IMR-90 (cell line): ENCODE results near the gene SLC16A2.
"Not testable (repeated sequence)": the region's sequence is repeated elsewhere in the genome, so short reads cannot be mapped to it uniquely, and the experiment has no call there.

ENCODE experiments used
- BHLHE40 ChIP-seq: fragments of 150-350 bp; IDR thresholded peaks from 2 replicates; pipeline ENCODE4 v1.6.1; 2016; ENCODE audit warnings: mild to moderate bottlenecking, low read depth, low read length
- CTCF ChIP-seq: conservative IDR thresholded peaks from 2 replicates; pipeline ENCODE4 v1.5.1; 2012; ENCODE audit warnings: mild to moderate bottlenecking, low read depth, low read length, improper control_type of control experiment
- FOS ChIP-seq: fragments of 150-350 bp; IDR thresholded peaks from 2 replicates; pipeline ENCODE4 v1.6.1; 2016; ENCODE audit warnings: low read depth, low read length
- MAFK ChIP-seq: IDR thresholded peaks from 2 replicates; pipeline ENCODE4 v1.6.1; 2012; ENCODE audit warnings: low read depth, low read length, improper control_type of control experiment
- POLR2A ChIP-seq: IDR thresholded peaks from 2 replicates; pipeline ENCODE4 v1.6.1; 2012; ENCODE audit warnings: mild to moderate bottlenecking, low read depth, low read length
- RAD21 ChIP-seq: IDR thresholded peaks from 2 replicates; pipeline ENCODE4 v1.6.1; 2012; ENCODE audit warnings: low read length, improper control_type of control experiment
- RFX5 ChIP-seq: IDR thresholded peaks from 2 replicates; pipeline ENCODE4 v1.8.0; 2012; ENCODE audit warnings: low read depth, mild to moderate bottlenecking, low read length, moderate library complexity

DNA sequence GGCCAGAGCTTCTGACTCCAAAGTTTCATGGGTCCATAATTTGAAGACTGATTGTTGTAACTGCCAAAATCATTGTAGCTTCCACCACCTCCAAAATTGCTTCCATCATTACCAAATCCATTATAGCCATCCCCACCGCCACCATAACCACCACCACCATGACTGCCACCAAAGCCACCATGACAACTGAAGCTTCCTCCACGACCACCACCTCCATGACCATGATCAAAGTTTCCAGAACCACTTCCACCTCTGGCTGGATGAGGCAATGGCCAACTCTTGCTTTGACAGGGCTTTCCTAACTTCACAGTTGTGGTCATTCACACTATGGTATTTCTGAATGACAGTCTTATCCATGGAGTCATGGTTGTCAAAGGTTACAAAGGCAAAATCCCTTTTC lies 51.8 kb downstream of the SLC16A2 start:
- TF ChIP-seq FOS, POLR2A, BHLHE40, CTCF, MAFK, RFX5, RAD21: not testable (repeated sequence)
